ENCODE results near the gene MAP2.

Gene MAP2

DNA sequence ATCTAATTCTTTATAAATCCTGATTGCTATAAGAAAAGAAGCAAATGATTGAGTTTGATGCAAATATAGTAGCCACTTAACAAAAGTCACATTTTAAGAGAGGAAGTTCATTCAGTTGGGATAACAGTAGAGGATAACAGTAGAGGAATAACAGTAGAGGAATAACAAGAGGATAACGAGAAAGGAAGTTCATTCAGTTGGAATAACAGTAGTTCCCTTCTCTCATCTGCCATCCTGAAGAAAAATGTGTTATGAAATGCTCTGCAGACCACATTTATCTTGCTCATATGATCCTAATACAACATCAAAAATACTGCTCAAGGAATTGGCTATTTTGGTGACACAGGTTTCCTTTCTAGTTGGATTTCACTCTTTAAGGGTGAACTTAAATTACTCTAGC lies 242.4 kb downstream of the MAP2 start:
- TF ChIP-seq CTCF (IDR thresholded peaks at IDR 0.05; ENCODE audit: low read depth, low read length, missing control alignments), result no peak
- H3K4me3 ChIP-seq (replicated peaks; ENCODE audit: low read depth, low read length), result no peak overlapping the region
- DNase-seq (ENCODE audit: extremely low read depth, low read depth), result no peak

DNA sequence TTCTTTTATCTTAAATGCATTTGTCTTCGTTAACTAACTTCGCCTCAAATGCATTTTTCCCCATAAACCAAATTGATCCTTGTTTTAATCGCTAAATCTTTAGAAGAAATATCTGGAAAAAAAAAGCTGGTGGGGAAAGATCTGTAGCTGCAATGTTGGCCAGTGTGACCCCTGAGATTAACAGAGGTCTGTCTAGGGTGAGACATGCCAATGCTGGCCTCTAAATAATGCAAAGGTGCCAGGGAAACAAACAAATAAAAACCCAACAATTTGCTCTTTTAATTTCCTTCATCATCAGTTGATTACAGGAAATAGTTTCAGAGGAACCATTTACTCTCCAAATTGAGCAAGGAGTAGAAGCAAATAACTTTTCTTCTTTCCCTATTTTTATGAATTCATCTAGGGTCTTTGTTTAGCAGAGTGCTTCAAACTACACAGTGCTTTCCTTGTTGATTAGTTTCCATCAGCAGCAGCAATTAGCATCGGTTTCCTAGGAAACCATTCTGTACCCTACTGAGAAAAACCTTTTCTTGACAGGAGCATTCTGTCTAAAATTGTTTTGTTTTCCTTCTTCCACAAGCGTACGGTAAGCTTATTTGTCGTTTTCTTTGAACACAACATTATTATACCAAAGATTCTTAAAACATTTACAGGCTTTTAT lies 247.3 kb downstream of the MAP2 start:
- DNase-seq (ENCODE audit: extremely low read depth, low read depth), result no peak

DNA sequence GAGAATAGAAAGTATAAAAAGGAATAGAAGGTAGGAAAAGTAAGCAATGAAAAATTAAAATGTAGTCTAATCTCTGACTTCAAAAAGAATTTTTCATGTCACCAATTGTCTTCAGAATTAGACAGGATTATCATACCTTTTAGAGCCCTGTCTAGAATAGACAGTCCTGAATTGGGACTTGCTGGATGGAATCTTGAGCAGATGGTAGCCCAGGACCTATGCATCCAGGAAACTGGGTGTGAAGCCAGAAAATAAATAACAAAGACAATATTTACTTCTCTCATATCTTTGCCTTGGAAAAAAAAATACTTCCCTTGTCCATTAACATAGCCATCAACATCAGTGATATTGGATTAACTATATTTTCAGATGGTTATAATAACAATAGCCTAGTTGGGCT lies 250.0 kb downstream of the MAP2 start:
- no peak for TF ChIP-seq CTCF (IDR thresholded peaks at IDR 0.05; ENCODE audit: low read depth, low read length, missing control alignments)
- DNase-seq (ENCODE audit: extremely low read depth, low read depth), result no peak
- no peak overlapping the region for H3K4me3 ChIP-seq (replicated peaks; ENCODE audit: low read depth, low read length)

More for the DNA sequence above, 247.3 kb downstream of the MAP2 start:
- H3K4me3 ChIP-seq (replicated peaks; ENCODE audit: low read depth, low read length), result no peak overlapping the region
- TF ChIP-seq CTCF (IDR thresholded peaks at IDR 0.05; ENCODE audit: low read depth, low read length, missing control alignments), result no peak

DNA sequence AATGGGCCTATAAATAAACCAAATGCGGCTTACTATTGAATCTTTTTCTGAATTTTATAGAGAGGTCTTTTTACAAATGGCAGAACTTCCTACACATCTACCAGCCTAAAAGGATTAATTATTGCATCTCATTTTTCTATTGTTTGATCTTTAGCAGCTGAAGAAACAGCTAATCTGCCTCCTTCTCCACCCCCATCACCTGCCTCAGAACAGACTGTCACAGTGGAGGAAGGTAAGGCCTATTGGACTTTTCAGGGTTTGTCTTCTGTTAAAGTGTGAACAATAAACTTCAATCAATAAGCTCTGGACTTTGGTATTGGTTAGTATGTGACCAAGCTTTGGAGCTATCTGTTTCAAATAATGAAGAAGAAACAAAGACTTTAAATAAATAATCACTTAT lies 256.7 kb downstream of the MAP2 start:
- TF ChIP-seq CTCF (IDR thresholded peaks at IDR 0.05; ENCODE audit: low read depth, low read length, missing control alignments), result no peak
- H3K4me3 ChIP-seq (replicated peaks; ENCODE audit: low read depth, low read length), result no peak overlapping the region
- DNase-seq (ENCODE audit: extremely low read depth, low read depth), result no peak

DNA sequence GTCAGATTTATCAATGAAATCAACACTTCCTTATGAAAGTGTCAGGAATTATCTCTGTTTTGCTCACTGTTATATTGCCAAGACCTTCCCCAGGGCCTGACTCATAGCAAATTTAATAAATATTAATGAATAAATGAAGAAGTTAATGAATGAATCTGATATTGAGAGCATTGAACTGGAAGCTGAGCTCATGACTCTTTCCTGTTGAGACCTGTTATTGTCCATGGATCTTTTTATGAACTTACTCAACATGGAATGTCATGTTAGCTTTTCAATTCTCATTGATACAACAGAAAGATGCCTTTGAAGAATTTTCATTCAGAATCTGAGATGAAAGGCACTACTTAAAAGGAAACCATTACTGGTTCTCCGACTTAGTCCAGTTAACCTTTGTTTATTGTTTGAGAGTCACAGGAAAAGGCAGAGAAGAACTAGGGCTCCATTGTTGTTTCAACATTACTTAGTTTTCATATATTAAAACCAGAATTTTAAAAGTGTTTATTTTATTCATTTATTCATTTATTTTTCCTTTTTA lies 257.4 kb downstream of the MAP2 start:
- no peak for DNase-seq (ENCODE audit: extremely low read depth, low read depth)
- TF ChIP-seq CTCF (IDR thresholded peaks at IDR 0.05; ENCODE audit: low read depth, low read length, missing control alignments), result no peak
- H3K4me3 ChIP-seq (replicated peaks; ENCODE audit: low read depth, low read length), result no peak overlapping the region

- no peak for TF ChIP-seq CTCF (IDR thresholded peaks at IDR 0.05; ENCODE audit: low read depth, low read length, missing control alignments)
- H3K4me3 ChIP-seq (replicated peaks; ENCODE audit: low read depth, low read length), result no peak overlapping the region
- no peak for DNase-seq (ENCODE audit: extremely low read depth, low read depth)
Observed at GRCh38 chr2:209682646-209683045, 258.8 kb downstream of the MAP2 start.

DNA sequence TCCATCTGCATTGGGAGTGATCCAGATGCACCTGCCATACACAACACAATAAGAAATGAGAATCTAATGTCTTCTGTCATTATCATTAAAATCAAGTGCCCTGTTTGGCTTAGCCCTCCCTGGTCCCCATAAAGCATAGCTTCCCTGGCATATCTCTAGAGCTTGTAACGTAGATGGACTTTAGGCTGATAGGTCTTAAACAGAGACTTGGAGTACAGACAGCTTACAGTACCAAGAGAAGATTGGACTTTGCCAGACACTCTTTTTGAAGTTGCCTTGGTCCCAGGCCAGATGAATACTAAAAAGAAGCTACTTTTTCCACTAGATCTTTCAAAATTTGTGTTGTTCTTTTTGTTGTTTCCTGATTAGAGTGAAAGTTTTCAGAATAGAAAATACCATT lies 261.5 kb downstream of the MAP2 start:
- no peak for TF ChIP-seq CTCF (IDR thresholded peaks at IDR 0.05; ENCODE audit: low read depth, low read length, missing control alignments)
- no peak for DNase-seq (ENCODE audit: extremely low read depth, low read depth)
- H3K4me3 ChIP-seq (replicated peaks; ENCODE audit: low read depth, low read length), result no peak overlapping the region
